GM21786 (cell line): ENCODE measurements around the gene CSE1L.
"Not testable (repeated sequence)": the region's sequence is repeated elsewhere in the genome, so short reads cannot be mapped to it uniquely, and the experiment has no call there.

Experiments
- ATAC-seq: cut with Tn5 transposase; IDR thresholded peaks from one replicate; pipeline ENCODE4 v1.9.1; 2021; ENCODE audit not compliant: unreplicated experiment

Gene CSE1L

GRCh38 chr20:49074521-49074920 lies 28.4 kb downstream of the CSE1L start:
- no peak for ATAC-seq

- no peak for ATAC-seq
Observed at GRCh38 chr20:49078310-49078709, 32.2 kb downstream of the CSE1L start.

DNA sequence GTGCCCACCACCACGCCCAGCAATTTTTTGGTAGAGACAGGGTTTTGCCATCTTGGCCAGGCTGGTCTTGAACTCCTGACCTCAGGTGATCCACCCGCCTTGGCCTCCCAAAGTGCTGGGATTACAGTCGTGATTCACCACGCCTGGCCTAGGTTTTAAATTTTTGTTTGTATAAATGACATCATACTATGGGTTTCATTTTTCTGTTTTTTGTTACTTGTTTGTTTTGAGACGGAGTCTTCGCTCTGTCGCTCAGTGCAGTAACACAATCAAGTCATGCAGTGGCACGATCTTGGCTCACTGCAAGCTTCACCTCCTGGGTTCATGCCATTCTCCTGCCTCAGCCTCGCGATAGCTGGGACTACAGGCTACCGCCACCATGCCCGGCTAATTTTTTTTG lies 36.2 kb downstream of the CSE1L start:
- not testable (repeated sequence) for ATAC-seq

GRCh38 chr20:49091104-49091503 lies 45.0 kb downstream of the CSE1L start:
- ATAC-seq, result no peak

GRCh38 chr20:49091762-49092161 lies 45.6 kb downstream of the CSE1L start:
- ATAC-seq, result no peak

DNA sequence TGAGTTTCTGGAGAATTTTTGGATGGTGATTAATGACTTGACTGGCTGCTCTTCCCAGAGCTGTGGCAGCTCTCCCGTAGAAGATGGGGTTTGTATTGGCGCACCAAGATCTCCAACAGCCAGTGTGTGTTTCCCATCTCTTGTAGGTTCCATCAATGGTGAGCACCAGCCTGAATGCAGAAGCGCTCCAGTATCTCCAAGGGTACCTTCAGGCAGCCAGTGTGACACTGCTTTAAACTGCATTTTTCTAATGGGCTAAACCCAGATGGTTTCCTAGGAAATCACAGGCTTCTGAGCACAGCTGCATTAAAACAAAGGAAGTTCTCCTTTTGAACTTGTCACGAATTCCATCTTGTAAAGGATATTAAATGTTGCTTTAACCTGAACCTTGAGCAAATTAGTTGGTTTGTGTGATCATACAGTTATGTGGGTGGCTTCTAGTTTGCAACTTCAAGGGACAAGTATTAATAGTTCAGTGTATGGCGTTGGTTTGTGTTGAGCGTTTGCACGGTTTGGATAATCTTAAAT lies 50.2 kb downstream of the CSE1L start:
- no peak for ATAC-seq

- no peak for ATAC-seq
Observed at GRCh38 chr20:49097159-49097558, 51.0 kb downstream of the CSE1L start.

GRCh38 chr20:49098136-49098535 lies 52.0 kb downstream of the CSE1L start:
- ATAC-seq, result no peak

- ATAC-seq, result no peak
Observed at GRCh38 chr20:49099011-49099410, 52.9 kb downstream of the CSE1L start.

DNA sequence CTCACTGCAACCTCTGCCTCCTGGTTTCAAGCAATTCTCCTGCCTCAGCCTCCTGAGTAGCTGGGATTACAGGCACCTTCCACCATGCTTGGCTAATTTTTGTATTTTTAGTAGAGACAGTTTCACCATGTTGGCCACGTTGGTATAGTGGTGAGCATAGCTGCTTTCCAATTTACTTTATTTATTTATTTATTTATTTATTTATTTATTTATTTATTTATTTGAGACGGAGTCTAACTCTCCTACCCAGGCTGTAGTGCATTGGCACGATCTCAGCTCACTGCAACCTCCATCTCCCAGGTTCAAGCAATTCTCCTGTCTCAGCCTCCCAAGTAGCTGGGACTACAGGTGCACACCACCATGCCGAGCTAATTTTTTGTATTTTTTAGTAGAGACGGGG lies 54.2 kb downstream of the CSE1L start:
- ATAC-seq, result not testable (repeated sequence)

GRCh38 chr20:49100972-49101371 lies 54.9 kb downstream of the CSE1L start:
- ATAC-seq, result no peak

- ATAC-seq, result no peak
Observed at GRCh38 chr20:49103019-49103418, 56.9 kb downstream of the CSE1L start.

DNA sequence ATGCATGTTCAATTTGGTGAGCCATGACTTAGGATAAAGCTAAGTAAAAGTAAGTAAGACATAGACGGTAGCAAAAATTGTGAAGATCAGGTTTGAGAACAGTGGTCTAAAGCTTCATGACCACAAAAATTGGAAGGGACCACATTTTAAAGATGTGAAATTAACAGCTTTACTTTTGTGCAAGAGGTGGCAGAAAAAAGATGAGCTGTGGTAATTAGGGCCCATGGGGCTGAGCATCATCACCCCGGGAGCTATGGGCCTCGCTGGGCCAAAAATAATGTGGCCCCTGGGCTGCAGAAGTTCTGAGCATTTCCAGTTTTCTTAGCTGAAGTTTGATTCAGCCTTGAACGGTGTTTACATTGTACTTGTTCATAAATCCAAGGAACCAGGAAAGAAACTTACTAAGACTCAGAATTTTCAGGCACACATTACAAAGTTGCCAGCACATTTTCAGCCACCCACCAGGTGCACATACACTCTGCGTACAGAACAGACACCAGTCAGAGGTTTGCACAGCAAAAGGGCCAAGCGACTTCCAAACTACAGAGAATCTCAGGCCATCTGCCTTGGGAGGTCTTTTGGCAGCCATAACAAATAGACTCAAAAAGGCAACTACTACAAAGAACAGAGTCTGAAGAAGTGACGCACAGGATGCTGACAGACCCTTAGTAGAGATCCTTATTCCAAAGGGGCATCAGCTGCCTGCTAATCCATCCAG lies 57.7 kb downstream of the CSE1L start:
- no peak for ATAC-seq

GRCh38 chr20:49104365-49104648 lies 58.2 kb downstream of the CSE1L start:
- ATAC-seq, result no peak

GRCh38 chr20:49104979-49105547 lies 59.0 kb downstream of the CSE1L start:
- not testable (repeated sequence) for ATAC-seq

- no peak for ATAC-seq
Observed at GRCh38 chr20:49106328-49106727, 60.2 kb downstream of the CSE1L start.

- no peak for ATAC-seq
Observed at GRCh38 chr20:49110767-49111694, 64.9 kb downstream of the CSE1L start.

DNA sequence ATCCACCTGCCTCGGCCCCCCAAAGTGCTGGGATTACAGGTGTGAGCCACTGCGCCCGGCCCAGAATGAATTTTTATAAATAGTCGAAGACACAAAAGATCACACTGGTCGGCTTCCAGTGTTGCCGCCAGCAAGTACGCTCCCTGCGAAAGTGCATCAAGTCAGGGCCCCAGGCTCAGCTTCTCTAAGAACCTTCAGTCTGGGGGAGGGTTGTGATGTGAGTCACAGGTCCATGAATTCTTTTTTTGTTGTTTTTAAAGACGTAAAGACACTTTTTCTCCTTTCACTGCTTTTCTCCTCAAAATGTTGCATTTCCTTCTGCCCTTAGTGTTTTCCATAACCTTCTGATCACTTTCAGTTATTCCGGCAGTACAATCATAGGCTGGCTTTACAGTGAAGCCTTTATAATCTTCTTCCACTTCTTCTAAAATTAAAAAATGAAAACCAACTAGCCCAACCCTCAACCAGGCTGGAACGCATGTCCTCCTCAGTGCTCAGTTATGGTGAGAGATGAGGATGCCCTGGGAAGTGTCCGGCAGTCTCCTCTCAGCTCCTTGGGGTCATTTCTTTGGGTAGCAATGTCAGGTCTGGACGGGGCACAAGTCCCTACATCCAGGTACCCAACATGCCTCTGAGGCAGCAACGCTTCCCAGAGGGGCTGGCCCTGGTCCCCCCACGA lies 66.6 kb downstream of the CSE1L start:
- ATAC-seq, result no peak

DNA sequence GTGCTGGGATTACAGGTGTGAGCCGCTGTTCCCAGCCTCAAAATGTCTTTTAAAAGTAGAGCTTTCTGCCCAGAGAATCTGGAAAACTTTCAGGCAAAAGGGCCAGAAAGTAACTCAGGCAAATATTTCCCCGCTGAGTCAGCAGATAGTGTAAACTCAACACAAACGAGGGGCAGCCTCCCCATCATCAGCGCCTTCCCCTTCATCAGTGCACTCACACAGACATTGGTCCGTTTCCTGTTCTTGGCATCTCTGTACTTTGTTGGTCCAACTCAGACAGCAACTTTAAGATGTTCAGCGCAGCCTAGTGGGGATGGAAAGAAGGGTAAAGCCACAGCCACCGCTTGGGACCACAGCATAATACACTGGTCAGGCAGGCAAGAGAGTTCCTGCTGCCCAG lies 69.5 kb downstream of the CSE1L start:
- ATAC-seq, result no peak

- no peak for ATAC-seq
Observed at GRCh38 chr20:49118307-49118706, 72.2 kb downstream of the CSE1L start.

- ATAC-seq, result no peak
Observed at GRCh38 chr20:49119988-49120387, 73.9 kb downstream of the CSE1L start.
